ENCODE data around the gene COL1A1. TPM values are rescaled to one million over a fixed set of nuclear protein-coding genes. Genes with fewer than 3 reads are reported as not detected.

COL1A1 gene
- total RNA-seq, 1 experiment from 2014 or later: 5.5 TPM

Other genes starting within 250 kb of the COL1A1 start
- 2.4 and 2.5 TPM in 2 replicates for gene DLX4, start 232.4 kb downstream of the COL1A1 start, total RNA-seq (2022)
- not detected in 2 replicates for gene DLX3, start 206.4 kb downstream of the COL1A1 start, total RNA-seq (2022)
- 539 and 709 TPM in 2 replicates for gene ITGA3, start 145.5 kb downstream of the COL1A1 start, total RNA-seq (2022)
- 29.5 and 39.1 TPM in 2 replicates for gene PDK2, start 106.3 kb downstream of the COL1A1 start, total RNA-seq (2022)
- gene SAMD14, start 71.5 kb downstream of the COL1A1 start, total RNA-seq (2022): not detected in 2 replicates
- gene PPP1R9B, start 51.0 kb downstream of the COL1A1 start, total RNA-seq (2022): 74.3 and 89.7 TPM in 2 replicates
- not detected in 2 replicates for gene SGCA, start 35.6 kb downstream of the COL1A1 start, total RNA-seq (2022)
- 4.8 and 8.9 TPM in 2 replicates for gene TMEM92, start 72.8 kb upstream of the COL1A1 start, total RNA-seq (2022)
- 44.3 and 49.3 TPM in 2 replicates for gene XYLT2, start 144.5 kb upstream of the COL1A1 start, total RNA-seq (2022)
- 79.0 and 84.0 TPM in 2 replicates for gene MRPL27, start 171.6 kb upstream of the COL1A1 start, total RNA-seq (2022)
- 32.6 and 33.5 TPM in 2 replicates for gene EME1, start 171.6 kb upstream of the COL1A1 start, total RNA-seq (2022)
- 205 and 212 TPM in 2 replicates for gene LRRC59, start 195.9 kb upstream of the COL1A1 start, total RNA-seq (2022)
- gene ACSF2, start 224.6 kb upstream of the COL1A1 start, total RNA-seq (2022): 148 and 156 TPM in 2 replicates